NCI-H1105 (cell line): ENCODE data around the gene AFAP1.

Source experiments
- DNase-seq: peaks from one replicate; lab custom pipeline; 2025; lab: John Stamatoyannopoulos, UW

AFAP1 gene

DNA sequence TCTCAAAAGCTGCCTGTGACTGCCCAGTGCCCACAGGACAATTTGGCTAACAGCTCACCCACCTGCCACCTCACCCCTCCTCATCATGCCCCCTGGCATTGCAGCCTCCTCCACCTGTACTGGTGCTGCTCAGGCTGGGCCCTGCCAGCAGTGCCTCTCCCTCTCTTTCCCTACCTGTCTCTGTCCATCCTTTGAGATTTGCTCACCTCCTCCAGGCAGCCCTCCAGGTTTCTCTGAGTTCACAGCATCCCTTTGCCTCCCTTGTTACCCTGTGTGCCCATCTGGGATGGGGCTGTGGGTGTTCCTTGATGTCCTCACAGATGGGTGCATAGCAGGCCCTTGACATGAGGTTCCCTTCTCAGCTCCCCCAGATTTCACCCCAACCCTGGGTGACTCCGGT lies 224.9 kb downstream of the AFAP1 start:
- DNase-seq = no peak

DNA sequence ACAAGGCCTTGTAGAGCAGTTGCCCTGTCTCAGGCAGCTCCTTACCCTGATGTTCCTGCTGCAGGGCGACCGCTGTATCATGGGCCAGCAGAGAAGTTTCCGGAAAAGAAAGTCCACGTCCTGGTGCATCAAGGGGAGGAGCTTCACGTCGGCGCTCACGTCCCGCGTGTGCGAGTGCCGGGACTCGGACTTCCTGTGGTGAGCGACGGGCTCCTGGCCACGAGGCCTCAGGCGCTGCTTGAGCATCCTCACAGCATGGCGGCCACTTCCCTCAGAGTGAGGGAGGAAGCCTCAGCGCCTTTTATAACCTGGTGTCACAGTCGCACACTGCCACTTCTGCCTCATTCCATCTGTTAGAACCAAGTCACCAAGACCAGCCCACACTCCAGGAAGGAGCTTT lies 225.5 kb downstream of the AFAP1 start:
- DNase-seq = no peak

DNA sequence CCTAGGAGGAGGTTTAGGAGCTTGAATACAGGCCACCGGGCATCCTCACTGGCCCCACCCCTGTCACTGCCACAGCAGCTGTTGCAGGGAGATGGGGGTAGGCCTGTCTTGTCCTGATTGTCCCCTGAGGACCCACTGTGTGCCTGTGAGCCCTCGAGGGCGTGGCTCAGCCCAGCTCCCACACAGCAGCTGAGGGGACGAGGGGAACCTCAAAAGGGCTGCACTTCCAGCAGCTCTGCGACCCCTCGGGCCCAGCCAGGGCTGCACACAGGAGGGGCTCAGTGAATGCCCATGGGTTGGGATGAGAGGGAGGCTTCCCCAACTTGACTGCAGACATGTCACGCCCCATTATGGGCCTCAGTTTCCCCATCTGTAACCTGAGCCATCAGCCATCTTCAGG lies 225.9 kb downstream of the AFAP1 start:
- no peak for DNase-seq

DNA sequence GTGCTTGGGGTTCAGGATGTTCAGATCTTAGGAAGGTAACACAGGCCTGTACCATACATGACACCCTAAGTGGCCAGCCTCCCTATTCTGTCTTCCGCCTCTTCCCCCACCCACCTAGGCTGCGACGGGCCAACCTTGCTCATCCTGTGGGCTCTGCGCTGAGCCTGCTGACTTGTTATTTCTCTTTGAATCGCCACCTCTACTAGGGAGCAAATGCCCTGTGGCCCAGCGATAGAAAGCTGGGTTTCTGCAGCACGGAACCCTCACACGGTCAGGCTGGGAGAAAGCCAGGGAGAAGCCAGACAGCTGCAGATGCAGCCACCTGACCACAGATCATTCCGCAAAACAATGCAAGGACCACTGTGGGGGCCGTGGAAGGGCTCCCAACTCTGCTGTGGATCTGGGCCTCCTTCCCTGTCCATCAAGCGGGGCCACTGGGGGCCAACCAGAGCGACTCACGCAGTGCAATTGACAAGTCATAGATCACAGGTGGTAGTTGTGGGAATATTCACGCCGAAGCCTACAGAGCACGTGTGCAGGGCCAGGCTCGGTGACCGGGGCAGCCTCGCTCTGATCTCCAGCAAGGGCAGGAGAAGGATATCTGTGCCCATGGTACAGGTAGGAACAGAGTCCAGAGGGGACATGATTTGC lies 227.5 kb downstream of the AFAP1 start:
- no peak for DNase-seq

DNA sequence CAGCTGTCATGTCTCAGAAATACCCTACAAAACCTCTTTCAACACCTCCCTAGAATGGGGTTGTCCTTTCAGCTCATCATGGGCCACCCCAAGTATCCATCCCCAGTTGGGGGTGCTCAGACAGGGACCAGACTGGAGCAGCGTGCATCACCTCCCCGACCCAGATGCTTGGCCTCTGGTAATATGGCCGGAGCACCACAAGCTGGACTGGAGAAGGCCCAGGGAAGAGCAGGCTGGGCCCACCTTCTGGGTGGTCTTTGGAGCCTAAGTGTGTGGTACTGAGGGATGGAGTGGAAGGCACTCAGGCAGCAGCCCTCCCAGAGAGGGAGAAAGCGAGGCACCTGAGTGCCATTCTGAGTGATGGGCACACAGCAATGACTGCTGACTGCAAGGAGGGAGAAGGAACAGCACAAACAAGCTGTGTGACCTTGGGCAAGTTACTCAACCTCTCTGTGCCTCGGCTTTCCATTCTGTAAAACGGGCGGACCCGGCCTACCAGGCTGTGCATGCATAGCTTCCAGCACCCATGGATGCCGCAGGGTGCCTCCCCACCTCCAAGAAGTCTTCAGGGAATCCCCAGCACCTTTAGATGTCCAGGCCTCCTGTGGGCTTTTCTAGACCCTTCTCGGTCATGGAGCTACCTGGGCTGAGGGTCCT lies 228.2 kb downstream of the AFAP1 start:
- no peak for DNase-seq

DNA sequence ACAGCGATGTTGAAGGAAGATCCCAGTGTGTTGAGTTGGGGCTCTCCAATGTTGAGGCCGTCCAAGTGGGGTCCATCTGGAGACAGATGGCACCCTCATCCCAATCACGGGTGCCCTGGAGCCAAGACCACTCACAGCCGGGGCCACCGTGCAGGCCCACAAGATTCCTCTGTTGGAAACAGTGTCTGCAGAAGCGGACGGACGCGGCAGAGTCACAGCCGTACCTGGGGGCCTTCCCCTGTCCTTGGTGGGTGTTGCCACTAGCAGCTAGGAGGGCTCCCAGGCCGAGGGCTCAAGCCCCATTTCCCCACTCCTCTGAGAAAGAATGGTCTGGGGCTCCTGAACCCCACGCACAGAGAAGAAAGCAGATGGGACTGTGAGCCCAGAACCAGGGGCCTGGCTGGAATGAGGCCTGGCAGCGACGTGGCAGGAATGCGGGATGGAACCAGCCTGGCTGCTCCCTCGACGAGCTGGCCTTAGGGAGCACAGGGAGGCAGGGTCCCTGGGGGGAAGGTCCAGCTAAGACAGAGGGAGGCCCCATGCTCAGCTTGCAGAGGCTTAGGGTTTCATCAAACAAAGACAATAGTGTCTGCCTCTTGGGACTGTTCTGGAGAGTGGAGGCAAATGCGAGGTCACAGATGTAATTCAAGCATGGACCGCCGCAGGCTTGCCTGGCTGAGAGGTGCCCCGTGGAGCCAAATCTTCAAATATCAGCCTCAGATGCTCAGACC lies 228.9 kb downstream of the AFAP1 start:
- DNase-seq = no peak

DNA sequence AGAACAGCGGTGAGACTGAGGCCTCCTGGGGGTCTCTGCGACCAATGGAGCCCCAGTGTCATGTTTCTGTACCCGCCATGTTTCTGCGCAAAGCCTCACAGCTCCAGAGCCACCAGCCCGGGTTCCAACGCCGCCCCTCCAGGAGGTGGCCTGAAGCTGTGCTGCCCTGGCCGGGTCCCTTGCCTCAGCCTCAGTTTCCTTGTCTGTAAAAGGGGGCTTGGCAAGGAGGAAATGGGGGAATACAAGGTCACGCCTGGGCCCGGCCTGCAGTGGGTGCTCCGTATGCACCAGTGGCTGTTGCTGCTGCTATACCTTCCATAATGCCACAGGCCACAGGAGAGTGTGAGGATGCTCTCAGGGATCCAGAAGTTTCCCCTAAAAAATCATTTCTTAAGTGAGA lies 229.5 kb downstream of the AFAP1 start:
- no peak for DNase-seq

DNA sequence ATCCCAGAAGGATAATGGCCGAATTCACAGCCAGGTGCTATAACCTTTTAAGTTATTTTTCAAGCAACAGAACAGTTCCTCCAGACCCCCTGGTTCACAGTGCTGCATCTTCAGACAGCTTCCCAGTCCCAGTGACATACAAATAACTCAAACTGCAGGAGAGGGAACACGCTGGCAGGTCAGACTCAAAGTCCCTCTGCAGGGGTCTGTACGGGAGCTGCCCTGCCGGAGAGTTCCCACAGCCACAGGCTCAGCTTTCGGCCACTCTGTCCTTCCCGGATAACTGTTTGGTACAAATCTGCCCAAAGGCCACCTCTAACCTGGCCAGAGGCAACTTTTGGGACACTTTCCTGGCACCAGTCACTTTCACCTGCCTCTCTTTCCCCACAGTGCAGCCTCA lies 230.2 kb downstream of the AFAP1 start:
- no peak for DNase-seq

DNA sequence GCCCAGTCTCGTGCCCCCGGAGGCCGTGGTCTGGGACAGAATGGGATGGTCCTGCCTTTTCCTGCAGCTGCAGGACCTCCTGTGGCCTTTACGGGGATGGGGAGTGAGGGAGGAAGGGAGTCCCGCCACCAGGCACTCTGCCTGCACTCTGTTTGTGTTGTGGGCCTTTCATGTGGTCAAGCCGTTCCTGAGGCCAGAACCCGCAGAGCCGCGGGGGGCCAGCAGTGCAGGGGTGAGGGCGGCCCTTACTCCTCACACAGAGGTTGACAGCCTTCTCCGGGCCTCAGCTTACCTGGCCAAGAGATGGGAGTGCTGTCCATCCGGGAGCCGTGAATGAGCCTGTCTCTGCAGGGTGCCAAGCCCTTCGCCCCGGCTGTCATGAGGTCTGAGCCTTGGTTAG lies 230.7 kb downstream of the AFAP1 start:
- no peak for DNase-seq
